H1 (cell line): ENCODE results near the gene PCDH7. TPM values are rescaled to one million over a fixed set of nuclear protein-coding genes. Genes with fewer than 3 reads are reported as not detected.

ENCODE experiments used
- CTCF ChIA-PET: fragments of 300-600 bp; sonication (Branson Sonifier 250); formaldehyde crosslinking; loops from one replicate; lab custom pipeline; 2021; ENCODE audit not compliant: partially characterized antibody; lab: Charles Lee
- POLR2A ChIA-PET: fragments of 300-600 bp; sonication (Branson Sonifier 250); formaldehyde crosslinking; loops from one replicate; lab custom pipeline; 2021; ENCODE audit warnings: inconsistent platforms; ENCODE audit not compliant: partially characterized antibody; lab: Charles Lee
- DNase-seq, 2 experiments: peaks; one replicate each; pipeline versions ENCODE4 v3.0.0 to v3.0.0-alpha.2; 2010 to 2022; ENCODE audit warnings: low spot score in 2 of 2, low read depth in 1 of 2, mixed read lengths in 1 of 2
- FAIRE-seq: peaks from 2 replicates; lab custom pipeline; 2011; peaks lifted over from hg19 to GRCh38; lab: Jason Lieb, UNC
- H2AFZ ChIP-seq: 2 replicates; pipeline ENCODE4 v1.8.1; 2012; ENCODE audit warnings: low read length, inconsistent platforms
- H2AK5ac ChIP-seq: 2 replicates; pipeline ENCODE4 v1.6.1; 2013; ENCODE audit warnings: low read depth, low read length
- H2BK120ac ChIP-seq: replicated peaks from 2 replicates; pipeline ENCODE3; 2013; ENCODE audit warnings: low read depth, low read length, inconsistent platforms
- H2BK12ac ChIP-seq: 2 replicates; pipeline ENCODE4 v1.6.1; 2013; ENCODE audit warnings: low read depth, low read length
- H2BK15ac ChIP-seq: 2 replicates; pipeline ENCODE4 v1.6.1; 2013; ENCODE audit warnings: low read length
- H2BK20ac ChIP-seq: 2 replicates; pipeline ENCODE4 v1.6.1; 2013; ENCODE audit warnings: low read length
- H2BK5ac ChIP-seq: 2 replicates; pipeline ENCODE4 v1.6.1; 2013; ENCODE audit warnings: low read depth, low read length
- H3K14ac ChIP-seq: 2 replicates; pipeline ENCODE4 v1.6.1; 2013; ENCODE audit warnings: inconsistent platforms; ENCODE audit not compliant: insufficient read length
- H3K18ac ChIP-seq: 2 replicates; pipeline ENCODE4 v1.6.1; 2013; ENCODE audit warnings: low read length; ENCODE audit errors: extremely low read depth
- H3K23ac ChIP-seq: 2 replicates; pipeline ENCODE4 v1.6.1; 2013; ENCODE audit warnings: inconsistent platforms; ENCODE audit not compliant: insufficient read length
- H3K23me2 ChIP-seq: 2 replicates; pipeline ENCODE4 v1.6.1; 2013; ENCODE audit warnings: low read depth, low read length
- H3K27ac ChIP-seq: 2 replicates; pipeline ENCODE4 v1.6.1; 2011; ENCODE audit warnings: low read depth, low read length, inconsistent platforms
- H3K27me3 ChIP-seq, 4 experiments: replicated peaks in 1 of 4; 1 replicate in 1 of 4; 2 replicates in 3 of 4; pipeline versions ENCODE4 v1.6.1 to v1.8.1; 2011 to 2013; ENCODE audit warnings: low read length in 3 of 4, mild to moderate bottlenecking in 3 of 4, inconsistent platforms in 2 of 4, mixed read lengths in 2 of 4, moderate library complexity in 1 of 4; ENCODE audit not compliant: control insufficient read depth in 3 of 4, insufficient read depth in 3 of 4; ENCODE audit errors: extremely low read depth in 1 of 4
- H3K36me3 ChIP-seq, 4 experiments: 2 replicates each; pipeline versions ENCODE4 v1.6.1 to v1.8.1; 2011 to 2013; ENCODE audit warnings: mild to moderate bottlenecking in 4 of 4, low read length in 3 of 4, moderate library complexity in 2 of 4, control low read depth in 1 of 4, inconsistent platforms in 1 of 4; ENCODE audit not compliant: insufficient read depth in 4 of 4, control insufficient read depth in 2 of 4
- H3K4ac ChIP-seq: replicated peaks from 2 replicates; pipeline ENCODE3; 2013; ENCODE audit warnings: low read length, low read depth, mixed read lengths, inconsistent platforms; ENCODE audit not compliant: insufficient read length
- H3K4me1 ChIP-seq, 4 experiments: replicated peaks in 1 of 4; 1 replicate in 1 of 4; 2 replicates in 3 of 4; pipeline versions ENCODE4 v1.6.1 to v1.8.1; 2011 to 2013; ENCODE audit warnings: low read length in 3 of 4, inconsistent platforms in 2 of 4, mixed read lengths in 1 of 4; ENCODE audit not compliant: insufficient read depth in 4 of 4, control insufficient read depth in 3 of 4
- H3K4me2 ChIP-seq, 2 experiments: 2 replicates each; pipeline versions ENCODE4 v1.6.1 to v1.8.1; 2011 to 2013; ENCODE audit warnings: low read depth in 2 of 2, low read length in 2 of 2, control low read depth in 1 of 2, inconsistent platforms in 1 of 2, mild to moderate bottlenecking in 1 of 2; ENCODE audit not compliant: insufficient read depth in 1 of 2
- H3K4me3 ChIP-seq, 4 experiments: fragments of 200-600, 300-600 bp in 1 of 4; sonication (generic), shearing (Covaris generic), sonication (Bioruptor Twin) in 1 of 4; 2 replicates each; pipeline versions ENCODE4 v1.5.1 to v1.8.1; 2011 to 2016; ENCODE audit warnings: low read length in 4 of 4, low read depth in 3 of 4, control low read depth in 2 of 4, inconsistent platforms in 2 of 4, mild to moderate bottlenecking in 2 of 4, mixed read lengths in 1 of 4, moderate library complexity in 1 of 4; ENCODE audit not compliant: insufficient read depth in 2 of 4; ENCODE audit errors: extremely low read depth in 1 of 4
- H3K56ac ChIP-seq: replicated peaks from 2 replicates; pipeline ENCODE3; 2013; ENCODE audit warnings: low read depth, mild to moderate bottlenecking, mixed read lengths, low read length, inconsistent platforms; ENCODE audit not compliant: insufficient read length
- H3K79me1 ChIP-seq: 2 replicates; pipeline ENCODE4 v1.6.1; 2013; ENCODE audit warnings: low read depth, low read length, control low read depth
- H3K79me2 ChIP-seq, 2 experiments: 2 replicates each; pipeline versions ENCODE4 v1.6.1 to v1.8.1; 2012 to 2013; ENCODE audit warnings: low read length in 2 of 2, mild to moderate bottlenecking in 2 of 2, inconsistent platforms in 1 of 2; ENCODE audit not compliant: insufficient read depth in 2 of 2, control insufficient read depth in 1 of 2
- H3K9ac ChIP-seq, 4 experiments: replicated peaks in 1 of 4; 1 replicate in 1 of 4; 2 replicates in 3 of 4; pipeline versions ENCODE4 v1.6.1 to v1.8.1; 2011 to 2013; ENCODE audit warnings: low read depth in 3 of 4, low read length in 3 of 4, control low read depth in 2 of 4, mild to moderate bottlenecking in 2 of 4, moderate library complexity in 2 of 4, inconsistent platforms in 1 of 4; ENCODE audit errors: extremely low read depth in 1 of 4
- H3K9me3 ChIP-seq, 2 experiments: 2 replicates each; pipeline versions ENCODE4 v1.6.1 to v1.8.1; 2012 to 2013; ENCODE audit warnings: mild to moderate bottlenecking in 2 of 2, moderate library complexity in 2 of 2, control low read depth in 1 of 2, inconsistent platforms in 1 of 2, low read depth in 1 of 2, low read length in 1 of 2, mixed read lengths in 1 of 2; ENCODE audit not compliant: insufficient read depth in 2 of 2
- H4K20me1 ChIP-seq, 2 experiments: replicated peaks in 1 of 2; 2 replicates each; pipeline versions ENCODE3 to v1.8.1; 2011 to 2013; ENCODE audit warnings: inconsistent platforms in 2 of 2, low read length in 2 of 2, mild to moderate bottlenecking in 1 of 2; ENCODE audit not compliant: insufficient read depth in 2 of 2, control insufficient read depth in 1 of 2
- H4K5ac ChIP-seq: 2 replicates; pipeline ENCODE4 v1.6.1; 2013; ENCODE audit warnings: low read length, low read depth, mixed read lengths, inconsistent platforms; ENCODE audit not compliant: insufficient read length
- H4K8ac ChIP-seq: 2 replicates; pipeline ENCODE4 v1.8.0; 2013; ENCODE audit warnings: mild to moderate bottlenecking, moderate library complexity, low read length, inconsistent platforms; ENCODE audit not compliant: insufficient read depth; ENCODE audit errors: extremely low read depth
- H4K91ac ChIP-seq: replicated peaks from 2 replicates; pipeline ENCODE3; 2013; ENCODE audit warnings: low read length, mixed read lengths, inconsistent platforms; ENCODE audit not compliant: insufficient read length
- EGR1 ChIP-seq: IDR thresholded peaks from 2 replicates; pipeline ENCODE4 v1.6.1; 2011; ENCODE audit warnings: low read depth, low read length, borderline replicate concordance
- POLR2AphosphoS5 ChIP-seq: IDR thresholded peaks from 2 replicates; pipeline ENCODE4 v1.6.1; 2011; ENCODE audit warnings: low read depth, low read length
- SP1 ChIP-seq: IDR thresholded peaks from 2 replicates; pipeline ENCODE4 v1.6.1; 2011; ENCODE audit warnings: low read depth, low read length
- WGBS, 2 experiments: shearing (Covaris generic) in 1 of 2; methylation state at CpG; one replicate each; pipeline versions ENCODE4 v1.1.6 to v1.1.7; 2013 to 2015; ENCODE audit warnings: low lambda C conversion rate in 2 of 2, mixed read lengths in 2 of 2, inconsistent platforms in 1 of 2, low coverage in 1 of 2, missing lambda C conversion rate in 1 of 2; ENCODE audit not compliant: insufficient replicate concordance in 2 of 2, insufficient coverage in 1 of 2, insufficient read length in 1 of 2; ENCODE audit errors: extremely low coverage in 1 of 2, missing lambda C conversion rate in 1 of 2; 5-methylcytosine and 5-hydroxymethylcytosine counted together
- polyA plus RNA-seq, 7 experiments: library from polyadenylated mRNA; depleted of rRNA in 3 of 7; stranded (reverse) in 5 of 7; unstranded in 2 of 7; fragments of >200 nt in 5 of 7; fragments of 200-250 nt in 2 of 7; gene quantifications; 1 replicate in 5 of 7; 2 replicates in 1 of 7; 4 replicates in 1 of 7; pipeline versions ENCODE4 v1.2.1 to v1.2.3, GENCODE V29; 2011 to 2013; ENCODE audit warnings: missing spikeins in 2 of 7, mixed read lengths in 2 of 7
- total RNA-seq: library from RNA; stranded (reverse); fragmentation: NEBNext Ultra II Directional; extraction: Animal tissue kit (Norgen Biotek cat#: 25700); gene quantifications from 2 replicates; pipeline ENCODE4 v1.2.1, GENCODE V29; 2021

The PCDH7 gene
- total and polyA plus RNA-seq, 2 of the 8 experiments (the other 6 are each of a cell fraction or from before 2014, with no cell fraction given) = 3.1 to 6.1 TPM

GRCh38 chr4:30770049-30770549 lies 49.9 kb downstream of the PCDH7 start:
- Histone ChIP-seq H3K4me1 (no peaks in the 10 kb centered on the region), H3K27me3 (no peaks in the 10 kb centered on the region), H2BK120ac (no peak overlapping the region), H4K8ac (no peak overlapping the region), H3K18ac (no peak overlapping the region), H3K23me2 (no peaks in the 10 kb centered on the region), H3K9ac (no peak overlapping the region), H3K14ac (no peak overlapping the region), H3K4me2 (no peak overlapping the region), H3K79me1 (no peaks in the 10 kb centered on the region), H2BK12ac (no peak overlapping the region), H4K91ac (no peak overlapping the region), H3K27ac (no peak overlapping the region), H2BK20ac (no peak overlapping the region), H4K5ac (no peak overlapping the region), H3K4me3 (no peak overlapping the region), H2AK5ac (no peak overlapping the region), H3K79me2 (no peaks in the 10 kb centered on the region), H3K4ac (no peak overlapping the region), H2BK15ac (no peak overlapping the region), H4K20me1 (no peaks in the 10 kb centered on the region), H2AFZ (no peak overlapping the region), H2BK5ac (no peak overlapping the region), H3K56ac (no peak overlapping the region), H3K36me3 (no peaks in the 10 kb centered on the region), H3K23ac (no peak overlapping the region), H3K9me3 (no peaks in the 10 kb centered on the region)
- POLR2A ChIA-PET = no interaction called here
- CTCF ChIA-PET = interaction anchor here (0.6 to 1.4 kb wide), 2 partner anchors 16 to 1018 kb away, joined by 3 read pairs; no protein-coding TSS in a partner anchor
- no peak for TF ChIP-seq EGR1
- no peak for TF ChIP-seq SP1
- TF ChIP-seq POLR2AphosphoS5 = no peak
- no peak for DNase-seq
- 97% methylated on average over 2 of the region's 2 CpGs; no CpG with 5 or more reads in 1 of the 2 experiments for WGBS, 2 experiments
- FAIRE-seq = no peak
